Activated T-cell treated with anti-CD3 and anti-CD28 coated beads, Interleukin-2, amount 50 U/mL, for 4 hours (primary cell): ENCODE measurements around the gene RGL1. TPM values are rescaled to one million over a fixed set of nuclear protein-coding genes. Genes with fewer than 3 reads are reported as not detected.
A peak's percentile ranks its signal among the peaks of the same experiment; 100 is the strongest.

Experiments
- ATAC-seq, 2 donors: fragments of 200-7000 bp; cut with Tn5 transposase; one replicate each; pipeline ENCODE4 v1.10.0; 2021
- DNase-seq: peaks from one replicate; pipeline ENCODE4 v3.0.0-alpha.2; 2020
- H3K27me3 Mint-ChIP-seq: one replicate; pipeline ENCODE4 v1.8.0; 2021; ENCODE audit warnings: low read depth, mixed read lengths
- H3K36me3 Mint-ChIP-seq: one replicate; pipeline ENCODE4 v1.8.0; 2022; ENCODE audit warnings: mixed read lengths; ENCODE audit not compliant: insufficient read depth
- H3K4me1 Mint-ChIP-seq: one replicate; pipeline ENCODE4 v1.8.0; 2021; ENCODE audit warnings: low read depth, mixed read lengths
- H3K4me3 Mint-ChIP-seq: one replicate; pipeline ENCODE4 v1.8.0; 2021; ENCODE audit warnings: mild to moderate bottlenecking, moderate library complexity, mixed read lengths
- H3K9me3 Mint-ChIP-seq: one replicate; pipeline ENCODE4 v1.8.0; 2021; ENCODE audit warnings: mixed read lengths
- total RNA-seq, 3 donors: library from RNA; stranded (reverse); gene quantifications; one replicate each; pipeline ENCODE4 v1.2.1, GENCODE V29; 2021

RGL1 gene
- total RNA-seq, 3 donors from 2014 or later = 0.58 to 0.92 (median 0.68) TPM

DNA sequence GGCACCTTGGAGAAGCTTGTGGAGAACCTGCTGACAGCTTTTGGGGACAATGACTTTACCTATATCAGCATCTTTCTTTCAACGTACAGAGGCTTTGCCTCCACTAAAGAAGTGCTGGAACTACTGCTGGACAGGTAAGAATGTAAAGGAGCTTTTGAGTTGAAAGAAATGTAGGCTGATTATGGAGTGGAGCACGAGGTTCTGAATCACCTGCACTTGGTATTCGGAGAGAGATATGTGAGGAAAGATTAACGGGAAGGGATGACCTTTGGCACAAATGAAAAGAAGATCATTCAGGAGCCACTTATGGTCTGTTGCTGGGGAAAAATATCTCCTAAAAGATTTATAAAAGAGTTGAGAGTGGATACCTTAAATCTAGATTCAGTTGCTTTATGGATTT lies 42.7 kb downstream of the RGL1 start:
- no peak for DNase-seq
- H3K9me3 Mint-ChIP-seq = no peaks in the 10 kb centered on the region
- H3K4me1 Mint-ChIP-seq = peaks cover 10% of the 10 kb centered on the region
- no peak overlapping the region for H3K4me3 Mint-ChIP-seq
- no peaks in the 10 kb centered on the region for H3K36me3 Mint-ChIP-seq
- ATAC-seq = no peak
- H3K27me3 Mint-ChIP-seq = no peaks in the 10 kb centered on the region

DNA sequence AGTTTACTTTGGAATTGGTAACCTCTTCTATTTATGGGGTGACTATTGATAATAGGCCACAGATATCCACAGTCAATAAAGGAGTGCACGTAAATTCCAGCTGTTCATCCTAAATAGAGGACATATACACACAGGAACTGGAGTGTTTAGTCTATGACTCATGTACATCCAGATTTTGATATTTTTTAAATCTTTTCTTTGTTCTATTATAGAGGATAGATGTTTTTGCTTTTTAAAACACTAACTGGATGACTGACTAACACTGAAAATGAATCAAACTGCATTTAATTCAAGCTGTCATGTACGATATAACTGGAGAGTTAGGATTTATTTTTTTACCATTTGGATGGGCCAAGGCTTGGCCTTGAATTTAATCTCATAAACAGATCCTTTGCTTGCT lies 45.9 kb downstream of the RGL1 start:
- no peaks in the 10 kb centered on the region for H3K9me3 Mint-ChIP-seq
- no peak for ATAC-seq
- H3K4me3 Mint-ChIP-seq = no peak overlapping the region
- H3K4me1 Mint-ChIP-seq = peaks cover under 1% of the 10 kb centered on the region
- no peaks in the 10 kb centered on the region for H3K27me3 Mint-ChIP-seq
- H3K36me3 Mint-ChIP-seq = no peaks in the 10 kb centered on the region
- DNase-seq = no peak

DNA sequence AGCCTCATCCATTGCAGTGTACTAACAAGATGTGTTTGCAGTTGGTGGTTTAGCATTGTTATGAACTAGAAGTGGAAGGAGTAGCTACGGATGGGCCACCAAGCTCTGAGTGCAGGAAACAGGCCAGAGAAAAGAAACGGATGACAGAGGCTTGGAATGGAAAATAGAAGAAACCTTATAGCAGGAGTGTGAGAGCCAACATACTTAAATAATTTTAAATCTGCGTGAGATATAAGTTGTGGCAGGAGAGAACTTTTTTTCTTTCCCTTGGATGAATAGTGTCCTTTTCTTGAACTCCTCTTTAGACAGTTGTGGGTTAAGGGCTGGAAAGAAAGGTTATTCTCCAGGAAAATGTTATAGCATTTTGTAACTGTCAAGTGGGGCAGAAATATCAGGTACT lies 54.2 kb downstream of the RGL1 start:
- no peaks in the 10 kb centered on the region for H3K4me1 Mint-ChIP-seq
- no peaks in the 10 kb centered on the region for H3K9me3 Mint-ChIP-seq
- DNase-seq = no peak
- ATAC-seq = no peak
- no peak overlapping the region for H3K4me3 Mint-ChIP-seq
- H3K27me3 Mint-ChIP-seq = no peaks in the 10 kb centered on the region
- H3K36me3 Mint-ChIP-seq = no peaks in the 10 kb centered on the region

DNA sequence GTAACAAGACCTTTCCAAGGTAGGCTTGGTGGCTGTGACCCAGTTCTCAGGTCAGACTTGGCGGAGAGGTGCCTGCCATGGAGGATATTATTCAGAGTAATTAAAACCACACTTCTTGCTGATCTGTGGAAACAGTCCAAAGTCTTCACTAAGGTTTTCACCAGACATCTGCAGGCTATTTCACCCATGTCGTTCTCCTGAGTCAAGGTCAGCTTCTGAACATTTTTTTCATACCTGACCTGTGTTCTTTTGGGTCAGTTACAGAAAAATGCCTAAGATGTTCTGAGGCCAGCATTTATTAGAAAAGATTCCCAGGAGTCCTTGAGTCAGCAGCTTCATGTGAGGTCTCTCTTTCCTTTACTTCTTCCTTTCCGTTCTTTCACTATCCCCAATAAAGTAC lies 54.9 kb downstream of the RGL1 start:
- DNase-seq = no peak
- Mint-ChIP-seq H3K9me3 (no peaks in the 10 kb centered on the region), H3K36me3 (no peaks in the 10 kb centered on the region), H3K27me3 (no peaks in the 10 kb centered on the region), H3K4me3 (no peak overlapping the region), H3K4me1 (no peaks in the 10 kb centered on the region)
- ATAC-seq = no peak

DNA sequence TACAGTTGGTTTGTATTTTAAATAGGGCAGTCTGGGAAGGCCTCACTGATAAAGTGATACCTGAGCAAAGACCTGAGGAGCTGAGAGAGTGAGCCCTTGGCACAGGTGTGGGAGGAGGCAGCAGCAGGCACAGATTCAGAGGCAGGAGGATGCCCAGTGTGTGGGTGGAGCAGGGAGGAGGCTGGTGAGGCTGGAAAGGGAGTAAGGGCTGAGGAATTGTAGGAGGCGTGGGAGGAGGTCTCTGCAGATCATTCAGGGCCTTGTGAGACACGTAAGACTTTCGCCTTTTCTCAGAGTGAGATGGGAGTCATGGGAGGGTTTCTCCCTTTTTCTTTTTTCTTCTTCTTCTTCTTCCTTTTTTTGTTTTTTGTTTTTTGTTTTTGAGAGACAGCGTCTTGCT lies 58.0 kb downstream of the RGL1 start:
- no peak overlapping the region for H3K4me3 Mint-ChIP-seq
- no peaks in the 10 kb centered on the region for H3K36me3 Mint-ChIP-seq
- no peak for DNase-seq
- H3K9me3 Mint-ChIP-seq = no peaks in the 10 kb centered on the region
- no peak for ATAC-seq
- no peaks in the 10 kb centered on the region for H3K27me3 Mint-ChIP-seq
- no peaks in the 10 kb centered on the region for H3K4me1 Mint-ChIP-seq

DNA sequence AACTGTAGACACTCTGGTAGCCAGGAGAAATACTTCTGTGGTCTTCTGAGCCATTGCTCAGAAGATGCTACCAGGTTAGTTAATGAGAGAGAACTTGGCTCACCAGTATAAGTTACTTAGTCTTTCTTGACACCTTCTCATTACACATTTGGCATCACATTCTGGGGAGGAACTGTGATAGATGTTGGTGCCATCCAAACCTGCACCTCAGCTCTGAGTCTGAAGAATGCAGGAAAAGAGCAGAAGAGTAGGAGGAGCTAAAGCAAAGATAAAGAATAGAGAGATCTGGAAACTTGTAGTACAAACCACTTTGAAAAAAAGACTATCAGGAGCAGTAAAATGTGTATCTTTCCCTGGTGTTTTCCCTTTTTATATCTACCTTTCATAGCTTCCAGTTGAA lies 58.9 kb downstream of the RGL1 start:
- Mint-ChIP-seq H3K27me3 (no peaks in the 10 kb centered on the region), H3K9me3 (no peaks in the 10 kb centered on the region), H3K4me1 (no peaks in the 10 kb centered on the region), H3K36me3 (no peaks in the 10 kb centered on the region), H3K4me3 (no peak overlapping the region)
- ATAC-seq (no peak), DNase-seq (no peak)

DNA sequence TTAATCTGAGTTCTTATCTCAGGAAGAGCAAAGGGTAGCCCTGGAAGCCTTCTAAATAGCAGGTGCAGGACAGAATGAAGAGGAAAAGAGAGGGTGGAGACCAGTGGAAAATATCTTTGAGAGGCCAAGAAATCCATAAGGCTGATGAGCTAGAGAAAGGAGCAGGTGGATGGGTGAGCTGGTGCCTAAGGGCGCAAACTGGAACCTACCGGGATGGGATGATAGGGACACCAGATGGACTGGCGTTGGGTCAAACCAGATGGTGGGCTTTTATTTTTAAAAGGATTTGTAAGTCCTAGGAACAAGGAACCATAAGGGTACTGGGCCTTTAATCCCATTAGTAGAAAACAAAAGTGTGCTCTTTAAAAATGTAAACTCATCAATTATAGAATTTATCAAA lies 59.7 kb downstream of the RGL1 start:
- Mint-ChIP-seq H3K9me3 (no peaks in the 10 kb centered on the region), H3K27me3 (no peaks in the 10 kb centered on the region), H3K4me1 (no peaks in the 10 kb centered on the region), H3K4me3 (no peak overlapping the region), H3K36me3 (no peaks in the 10 kb centered on the region)
- DNase-seq = no peak
- ATAC-seq = no peak

DNA sequence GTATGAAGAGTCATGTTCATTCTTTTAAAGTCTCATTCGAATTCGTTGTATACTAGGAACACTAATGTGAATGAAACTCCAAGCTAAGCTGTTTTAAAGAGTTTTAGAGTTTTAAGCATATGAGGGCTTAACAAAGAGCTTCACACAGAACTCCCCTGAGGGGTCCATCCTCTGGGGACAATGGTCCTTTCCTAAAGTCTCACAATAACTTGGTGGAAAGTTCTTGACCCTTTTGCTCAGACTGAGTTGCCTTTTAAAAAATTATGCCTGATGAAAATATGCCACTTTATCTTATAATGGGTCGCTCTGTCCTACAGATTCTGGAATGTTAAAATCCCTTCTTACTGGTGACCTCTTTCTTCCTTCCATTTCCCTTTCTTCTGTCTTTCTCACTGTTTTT lies 64.3 kb downstream of the RGL1 start:
- DNase-seq (no peak), ATAC-seq (no peak)
- Mint-ChIP-seq H3K36me3 (no peaks in the 10 kb centered on the region), H3K27me3 (no peaks in the 10 kb centered on the region), H3K4me1 (peaks cover 13% of the 10 kb centered on the region), H3K9me3 (no peaks in the 10 kb centered on the region), H3K4me3 (no peak overlapping the region)

DNA sequence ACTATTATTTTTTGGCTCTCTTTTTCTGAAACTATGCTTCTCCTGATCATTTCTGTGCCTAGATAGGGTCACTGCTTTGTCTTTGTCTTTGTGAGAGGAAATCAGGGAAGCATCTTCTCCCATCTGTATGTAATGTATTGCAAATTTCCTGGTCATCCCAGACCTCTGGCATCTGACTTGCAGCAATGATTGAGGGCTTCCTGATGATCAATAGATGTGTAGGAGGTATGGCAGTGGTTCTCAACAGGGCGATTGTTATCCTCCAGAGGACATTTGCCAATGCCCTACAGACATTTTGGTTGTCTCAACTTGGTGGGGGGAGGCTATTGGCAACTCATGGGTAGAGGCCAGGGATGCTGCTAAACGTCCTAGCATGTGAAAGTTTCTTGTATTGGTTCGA lies 64.7 kb downstream of the RGL1 start:
- no peak overlapping the region for H3K4me3 Mint-ChIP-seq
- peaks cover 17% of the 10 kb centered on the region for H3K4me1 Mint-ChIP-seq
- H3K9me3 Mint-ChIP-seq = no peaks in the 10 kb centered on the region
- H3K36me3 Mint-ChIP-seq = no peaks in the 10 kb centered on the region
- no peaks in the 10 kb centered on the region for H3K27me3 Mint-ChIP-seq
- no peak for ATAC-seq
- DNase-seq = no peak

DNA sequence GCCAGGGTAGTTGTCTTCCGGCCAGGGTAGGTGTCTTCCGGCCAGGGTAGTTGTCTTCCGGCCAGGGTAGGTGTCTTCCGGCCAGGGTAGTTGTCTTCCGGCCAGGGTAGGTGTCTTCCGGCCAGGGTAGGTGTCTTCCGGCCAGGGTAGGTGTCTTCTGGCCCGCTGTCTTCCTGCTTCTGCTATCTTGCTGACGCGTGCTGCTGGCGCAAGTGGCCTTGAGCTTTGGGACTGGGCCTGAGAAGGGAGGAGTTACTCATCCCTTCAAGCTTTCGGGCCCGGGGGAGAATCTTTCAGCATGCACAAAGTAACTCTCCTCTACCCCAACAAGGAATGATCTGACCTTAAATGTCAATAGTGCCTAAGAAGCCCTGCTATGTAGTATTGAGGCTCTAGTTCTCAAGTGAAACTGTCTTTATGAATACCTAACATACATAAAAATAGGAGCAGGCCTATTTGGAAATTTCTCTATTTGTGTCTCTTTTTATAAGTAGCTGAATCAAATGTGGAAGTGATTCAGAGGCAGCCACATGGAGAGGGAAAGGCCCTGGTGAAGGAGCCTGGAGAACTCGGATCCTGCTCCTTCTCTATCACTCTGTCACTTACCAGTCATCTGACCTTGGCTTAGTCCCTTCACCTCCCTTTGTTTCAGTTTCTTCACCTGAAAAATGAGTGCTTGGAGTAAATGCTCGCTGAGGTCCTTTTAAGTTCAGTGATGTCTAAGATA lies 65.6 kb downstream of the RGL1 start:
- no peaks in the 10 kb centered on the region for H3K36me3 Mint-ChIP-seq
- ATAC-seq (no peak), DNase-seq (no peak)
- H3K4me3 Mint-ChIP-seq = no peak overlapping the region
- peaks cover 17% of the 10 kb centered on the region for H3K4me1 Mint-ChIP-seq
- no peaks in the 10 kb centered on the region for H3K9me3 Mint-ChIP-seq
- H3K27me3 Mint-ChIP-seq = no peaks in the 10 kb centered on the region

DNA sequence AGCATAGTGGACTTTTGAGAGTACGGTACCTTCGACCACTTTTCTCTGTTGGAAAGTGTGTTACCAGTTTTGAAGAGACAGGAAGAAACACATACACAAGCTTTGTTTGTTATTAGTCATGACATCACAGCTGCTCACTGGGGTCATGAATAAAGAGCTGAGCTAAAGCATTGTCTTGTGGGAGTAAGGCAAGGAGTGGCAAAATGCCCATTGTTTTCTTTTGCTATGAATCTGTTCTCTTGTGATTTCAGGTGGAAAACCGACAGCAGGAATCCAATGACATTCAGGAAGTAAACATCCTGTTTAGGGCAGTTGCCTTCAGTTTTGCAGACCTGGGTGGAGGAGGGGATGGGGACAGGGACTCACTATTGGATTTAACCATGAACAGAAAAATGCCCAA lies 66.2 kb downstream of the RGL1 start:
- H3K4me1 Mint-ChIP-seq = peaks cover 17% of the 10 kb centered on the region
- no peak overlapping the region for H3K4me3 Mint-ChIP-seq
- H3K9me3 Mint-ChIP-seq = no peaks in the 10 kb centered on the region
- no peaks in the 10 kb centered on the region for H3K36me3 Mint-ChIP-seq
- no peaks in the 10 kb centered on the region for H3K27me3 Mint-ChIP-seq
- ATAC-seq = no peak
- no peak for DNase-seq

DNA sequence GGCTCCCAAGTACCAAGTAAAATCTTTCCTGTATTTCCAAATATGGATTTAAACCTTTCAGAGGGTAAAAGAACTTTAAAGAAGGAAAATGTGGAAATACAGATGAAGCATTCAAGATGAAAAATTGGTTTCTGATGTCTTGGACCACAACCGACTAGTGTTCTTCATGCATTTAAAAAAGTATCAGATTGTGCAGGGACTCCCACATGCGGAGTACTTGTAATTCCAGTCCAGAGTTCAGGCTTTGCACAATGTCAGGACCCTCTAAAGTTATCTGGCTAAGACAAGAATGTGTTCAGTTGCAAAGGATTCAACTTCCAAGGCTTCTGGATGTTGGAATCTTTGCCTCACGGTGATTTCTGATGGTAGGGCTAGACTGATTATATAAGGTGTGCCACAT lies 66.7 kb downstream of the RGL1 start:
- H3K27me3 Mint-ChIP-seq = no peaks in the 10 kb centered on the region
- ATAC-seq = no peak

DNA sequence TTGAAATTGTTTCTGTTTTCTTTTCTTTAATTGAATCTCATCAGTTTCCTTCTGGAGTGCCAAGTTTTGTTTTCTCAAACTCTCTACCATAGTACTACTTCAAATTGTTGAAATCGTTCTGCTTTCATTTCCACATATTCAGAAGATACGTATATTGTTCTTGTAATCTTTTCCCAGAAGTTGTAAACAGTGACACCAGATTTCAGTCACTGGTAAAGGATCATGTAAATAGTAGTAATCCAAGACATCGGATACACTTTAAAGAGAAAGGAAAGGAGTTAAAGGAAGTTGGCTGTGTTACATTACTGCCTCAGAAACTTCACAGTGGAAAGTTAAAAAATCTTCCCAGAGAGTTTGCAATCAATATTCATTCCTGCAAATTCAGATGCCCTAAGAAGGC lies 67.5 kb downstream of the RGL1 start:
- Mint-ChIP-seq H3K36me3 (no peaks in the 10 kb centered on the region), H3K27me3 (no peaks in the 10 kb centered on the region), H3K9me3 (no peaks in the 10 kb centered on the region), H3K4me1 (peaks cover 17% of the 10 kb centered on the region), H3K4me3 (no peak overlapping the region)
- ATAC-seq (no peak), DNase-seq (no peak)

More for the DNA sequence above, 66.7 kb downstream of the RGL1 start:
- DNase-seq = no peak
- H3K4me3 Mint-ChIP-seq = no peak overlapping the region
- H3K36me3 Mint-ChIP-seq = no peaks in the 10 kb centered on the region
- peaks cover 17% of the 10 kb centered on the region for H3K4me1 Mint-ChIP-seq
- H3K9me3 Mint-ChIP-seq = no peaks in the 10 kb centered on the region

DNA sequence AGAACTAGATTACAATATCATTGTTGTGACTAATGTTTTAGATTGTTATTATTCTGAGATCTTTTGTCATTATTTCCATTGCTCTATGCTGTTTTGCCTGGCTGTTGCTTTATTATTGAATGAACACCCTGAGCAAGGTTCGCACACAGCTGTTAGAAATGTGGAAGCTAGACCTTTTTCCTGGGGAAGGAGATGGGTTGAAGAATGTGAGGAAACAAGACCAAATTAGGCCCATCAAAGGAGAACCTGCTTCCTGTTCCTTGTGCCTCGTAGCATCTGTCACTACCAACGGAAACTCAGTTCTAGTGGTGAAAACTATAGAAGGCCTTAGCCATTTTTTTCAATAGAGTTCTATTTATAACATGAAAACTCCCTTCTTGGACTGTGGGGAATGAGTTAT lies 68.7 kb downstream of the RGL1 start:
- Mint-ChIP-seq H3K27me3 (no peaks in the 10 kb centered on the region), H3K4me3 (no peak overlapping the region), H3K36me3 (no peaks in the 10 kb centered on the region), H3K4me1 (peaks cover 17% of the 10 kb centered on the region), H3K9me3 (no peaks in the 10 kb centered on the region)
- DNase-seq (no peak), ATAC-seq (peak; percentile 35 to 51)

DNA sequence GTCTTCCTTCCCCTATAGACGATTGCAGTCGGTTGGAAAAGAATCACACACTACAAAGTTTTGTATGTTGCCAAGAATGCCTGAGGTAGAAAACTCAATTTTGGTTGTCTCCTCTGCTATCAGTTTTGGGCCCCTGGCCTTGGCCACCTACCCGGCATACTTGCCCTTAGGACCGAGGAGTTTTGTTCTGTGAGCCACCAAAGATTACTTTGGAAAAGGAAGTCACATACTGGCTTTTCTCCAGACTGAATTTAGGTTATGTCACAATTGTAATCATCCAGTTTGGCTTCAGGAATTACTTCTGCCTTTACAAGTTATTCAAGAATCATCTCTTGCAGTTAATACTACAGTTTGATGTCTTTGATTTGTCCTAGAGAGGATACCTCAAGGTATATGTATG lies 71.4 kb downstream of the RGL1 start:
- ATAC-seq = no peak
- peaks cover 17% of the 10 kb centered on the region for H3K4me1 Mint-ChIP-seq
- no peak for DNase-seq
- H3K36me3 Mint-ChIP-seq = peaks cover 3% of the 10 kb centered on the region
- no peak overlapping the region for H3K4me3 Mint-ChIP-seq
- no peaks in the 10 kb centered on the region for H3K27me3 Mint-ChIP-seq
- H3K9me3 Mint-ChIP-seq = no peaks in the 10 kb centered on the region
